HG02973 (cell line): ENCODE data around the gene ZNF70.
A peak's percentile ranks its signal among the peaks of the same experiment; 100 is the strongest.

Experiments
- ATAC-seq: cut with Tn5 transposase; IDR thresholded peaks from one replicate; pipeline ENCODE4 v1.9.1; 2021; ENCODE audit warnings: moderate library complexity; ENCODE audit not compliant: unreplicated experiment

ZNF70 gene

GRCh38 chr22:23750714-23751440 is at the start of gene ZNF70:
Gene ZNF70, minus strand, starts transcription at chr22:23751112. Its CDS starts 5,972 bp downstream, at chr22:23745140.
- peak; percentile 74 for ATAC-seq

- no peak for ATAC-seq
These were observed 45.5 kb upstream of the ZNF70 start for GRCh38 chr22:23796461-23796860.

GRCh38 chr22:23793326-23793725 is 42.4 kb upstream of the ZNF70 start:
- ATAC-seq = no peak

- ATAC-seq = no peak
These were observed 41.1 kb upstream of the ZNF70 start for GRCh38 chr22:23791738-23792645.

- ATAC-seq = no peak
These were observed 40.2 kb upstream of the ZNF70 start for GRCh38 chr22:23790819-23791737.

GRCh38 chr22:23789638-23790037 is 38.7 kb upstream of the ZNF70 start:
- no peak for ATAC-seq

- no peak for ATAC-seq
These were observed 38.2 kb upstream of the ZNF70 start for GRCh38 chr22:23789121-23789520.

GRCh38 chr22:23787910-23788309 is 37.0 kb upstream of the ZNF70 start:
- no peak for ATAC-seq

- no peak for ATAC-seq
These were observed 36.6 kb upstream of the ZNF70 start for GRCh38 chr22:23787600-23787896.

- peak; percentile 52 for ATAC-seq
These were observed 36.1 kb upstream of the ZNF70 start, which contains the start of gene SMARCB1 for GRCh38 chr22:23786752-23787599. Gene SMARCB1, plus strand, starts transcription at chr22:23786966. Its CDS starts 204 bp downstream, at chr22:23787170.

- no peak for ATAC-seq
These were observed 35.4 kb upstream of the ZNF70 start for GRCh38 chr22:23786261-23786710.

GRCh38 chr22:23784215-23784732 is 33.4 kb upstream of the ZNF70 start:
- ATAC-seq = no peak

- no peak for ATAC-seq
These were observed 32.6 kb upstream of the ZNF70 start for GRCh38 chr22:23783265-23784150.

- no peak for ATAC-seq
These were observed 31.8 kb upstream of the ZNF70 start for GRCh38 chr22:23782703-23783102.

GRCh38 chr22:23782252-23782651 is 31.3 kb upstream of the ZNF70 start:
- ATAC-seq = no peak

- ATAC-seq = no peak
These were observed 30.7 kb upstream of the ZNF70 start for GRCh38 chr22:23781511-23782183.

- ATAC-seq = no peak
These were observed 30.2 kb upstream of the ZNF70 start for GRCh38 chr22:23781065-23781464.

- no peak for ATAC-seq
These were observed 29.3 kb upstream of the ZNF70 start for GRCh38 chr22:23780146-23780748.
